Pancreas (tissue), 10 donors: ENCODE data around the gene HLA-B. TPM values are rescaled to one million over a fixed set of nuclear protein-coding genes. Genes with fewer than 3 reads are reported as not detected.

ENCODE experiments used
- ATAC-seq, 4 donors: fragments of 200-7000 bp; cut with Tn5 transposase; one replicate each; pipeline versions ENCODE4 v1.8.0 to v1.9.1; 2020; ENCODE audit warnings: mild to moderate bottlenecking in 4 of 4, moderate library complexity in 4 of 4
- DNase-seq, 6 donors: peaks; one replicate each; pipeline ENCODE4 v3.0.0-alpha.2; 2020
- FAIRE-seq: peaks from 2 replicates; lab custom pipeline; 2012; peaks lifted over from hg19 to GRCh38; lab: Jason Lieb, UNC
- H3K27ac ChIP-seq, 4 donors: fragments of 200-600 bp; sonication (generic); 1 replicate in 3 of 4; 2 replicates in 1 of 4; pipeline versions ENCODE4 v1.5.0 to v1.8.0; 2020
- H3K27me3 ChIP-seq, 4 donors: fragments of 200-600 bp; one replicate each; pipeline ENCODE4 v1.8.0; 2021
- H3K36me3 ChIP-seq, 3 donors: fragments of 200-600 bp; sonication (generic) in 1 of 3; one replicate each; pipeline versions ENCODE4 v1.5.0 to v1.8.0; 2020 to 2021
- H3K4me1 ChIP-seq, 3 donors: fragments of 200-600 bp; one replicate each; pipeline ENCODE4 v1.8.0; 2021
- H3K4me3 ChIP-seq, 4 donors: fragments of 200-600 bp; sonication (generic) in 2 of 4; one replicate each; pipeline versions ENCODE4 v1.5.0 to v1.8.0; 2020 to 2021
- H3K9me3 ChIP-seq, 4 donors: fragments of 200-600 bp; one replicate each; pipeline ENCODE4 v1.8.0; 2021
- CTCF ChIP-seq, 4 donors: fragments of 200-600 bp; sonication (generic) in 3 of 4; IDR thresholded peaks; one replicate each; pipeline versions ENCODE4 v1.5.0 to v1.8.0; 2021; ENCODE audit warnings: antibody characterized with exemption in 4 of 4
- WGBS, 2 donors: extraction: QIAGEN DNeasy Blood & Tissue Kit; methylation state at CpG; one replicate each; pipeline ENCODE4 v1.1.7; 2013; 5-methylcytosine and 5-hydroxymethylcytosine counted together
- intact Hi-C, 3 donors: fragments of 100-400 bp; cut with DNase I; formaldehyde crosslinking; loops; one replicate each; pipeline versions ENCODE4 v1.11.1 to v1.14.2; 2022
- polyA plus RNA-seq, 2 donors: library from polyadenylated mRNA; stranded (reverse); fragments of 200-250 nt; gene quantifications; one replicate each; pipeline ENCODE4 v1.2.3, GENCODE V29; 2013
- total RNA-seq, 6 donors: library from RNA; stranded (reverse); fragmentation: NEBNext Ultra II Directional in 4 of 6; extraction: Animal tissue kit (Norgen Biotek cat#: 25700) in 4 of 6; gene quantifications; one replicate each; pipeline versions ENCODE4 v1.2.1 to v1.2.4, GENCODE V29; 2021 to 2023
- donor health status: healthy with polysubstance abuse.
- donor health status: DM: no; HTN: no; CAD: no; lungs with moderate emphysema.
- donor health status: DM: no; HTN: no; CAD: no.
- donor health status: control.
- donor health status: control.
- donor health status: Bipolar disorder and iron deficiency.
- donor health status: DM: yes; HTN: yes; CAD: no.
- donor health status: DM: no; HTN: no; CAD: no.
- donor health status: DM: no; HTN: no; CAD: no.
- donor health status: DM: yes; HTN: yes; CAD: no.

HLA-B gene
- total and polyA plus RNA-seq, 8 donors: 141 to 1,089 (median 262) TPM

GRCh38 chr6:31368461-31368860 is 11.5 kb upstream of the HLA-B start:
- no peaks in the 10 kb centered on the region for H3K9me3 ChIP-seq
- DNase-seq (no peak), ATAC-seq (no peak), FAIRE-seq (no peak)
- H3K27me3 ChIP-seq: no peaks in the 10 kb centered on the region
- H3K36me3 ChIP-seq: no peaks in the 10 kb centered on the region
- no peaks in the 10 kb centered on the region for H3K4me1 ChIP-seq
- TF ChIP-seq CTCF (IDR thresholded peaks at IDR 0.05): no peak
- intact Hi-C loops: loop anchor here in 2 of 3 donors (5.0 to 10.0 kb wide), 2 partner anchors 171 to 174 kb away; no protein-coding TSS in a partner anchor
- no peak overlapping the region for H3K4me3 ChIP-seq
- 56 to 69% methylated on average over 2 of the region's 2 CpGs for WGBS, 2 donors
- H3K27ac ChIP-seq: no peak overlapping the region

GRCh38 chr6:31366693-31367470 is 9.9 kb upstream of the HLA-B start:
- Histone ChIP-seq H3K4me1 (no peaks in the 10 kb centered on the region), H3K9me3 (no peaks in the 10 kb centered on the region), H3K27ac (no peak overlapping the region), H3K27me3 (no peaks in the 10 kb centered on the region), H3K36me3 (no peaks in the 10 kb centered on the region), H3K4me3 (peak overlapping the region in 1 of 4 donors; percentile 31)
- ATAC-seq: peak; percentile 100
- DNase-seq: peak; percentile 68 to 97 (median 88)
- FAIRE-seq: no peak
- peak; percentile 89 to 96 (median 92) for TF ChIP-seq CTCF (IDR thresholded peaks at IDR 0.05)
- intact Hi-C loops: loop anchor here in 2 of 3 donors (5.0 to 10.0 kb wide), 2 partner anchors 170 to 172 kb away; no protein-coding TSS in a partner anchor
- 4 to 5% methylated on average over 30 of the region's 30 CpGs for WGBS, 2 donors

GRCh38 chr6:31365864-31366263 is 8.9 kb upstream of the HLA-B start:
- FAIRE-seq (no peak), ATAC-seq (no peak), DNase-seq (no peak)
- no peak for TF ChIP-seq CTCF (IDR thresholded peaks at IDR 0.05)
- Histone ChIP-seq H3K4me3 (no peak overlapping the region), H3K9me3 (no peaks in the 10 kb centered on the region), H3K4me1 (no peaks in the 10 kb centered on the region), H3K27me3 (no peaks in the 10 kb centered on the region), H3K27ac (no peak overlapping the region), H3K36me3 (no peaks in the 10 kb centered on the region)
- intact Hi-C loops: loop anchor here in 2 of 3 donors (5.0 to 10.0 kb wide), 2 partner anchors 169 to 171 kb away; no protein-coding TSS in a partner anchor
- 53 to 68% methylated on average over 5 of the region's 5 CpGs for WGBS, 2 donors

GRCh38 chr6:31363811-31364210 is 6.8 kb upstream of the HLA-B start:
- no peak for TF ChIP-seq CTCF (IDR thresholded peaks at IDR 0.05)
- H3K9me3 ChIP-seq: no peaks in the 10 kb centered on the region
- DNase-seq (no peak), FAIRE-seq (no peak), ATAC-seq (no peak)
- intact Hi-C loops: loop anchor here in 1 of 3 donors (10.0 kb wide), 1 partner anchor 169 kb away; no protein-coding TSS in a partner anchor
- no peaks in the 10 kb centered on the region for H3K4me1 ChIP-seq
- no peak overlapping the region for H3K4me3 ChIP-seq
- H3K27ac ChIP-seq: no peak overlapping the region
- H3K27me3 ChIP-seq: no peaks in the 10 kb centered on the region
- no peaks in the 10 kb centered on the region for H3K36me3 ChIP-seq

GRCh38 chr6:31362751-31363150 is 5.8 kb upstream of the HLA-B start:
- WGBS, 2 donors: 31 to 38% methylated on average over 5 of the region's 5 CpGs
- H3K9me3 ChIP-seq: no peaks in the 10 kb centered on the region
- H3K27ac ChIP-seq: no peak overlapping the region
- DNase-seq: no peak
- no peaks in the 10 kb centered on the region for H3K27me3 ChIP-seq
- no peak overlapping the region for H3K4me3 ChIP-seq
- FAIRE-seq: no peak
- H3K36me3 ChIP-seq: no peaks in the 10 kb centered on the region
- no peaks in the 10 kb centered on the region for H3K4me1 ChIP-seq
- intact Hi-C loops: loop anchor here in 1 of 3 donors (10.0 kb wide), 1 partner anchor 168 kb away; no protein-coding TSS in a partner anchor
- no peak for TF ChIP-seq CTCF (IDR thresholded peaks at IDR 0.05)
- no peak for ATAC-seq
